Measurements from ENCODE around the gene RNF6. TPM values are rescaled to one million over a fixed set of nuclear protein-coding genes. Genes with fewer than 3 reads are reported as not detected.

RNF6 gene
- total and polyA plus RNA-seq, 5 donors from 2014 or later = 35.0 to 48.2 (median 44.6) TPM

DNA sequence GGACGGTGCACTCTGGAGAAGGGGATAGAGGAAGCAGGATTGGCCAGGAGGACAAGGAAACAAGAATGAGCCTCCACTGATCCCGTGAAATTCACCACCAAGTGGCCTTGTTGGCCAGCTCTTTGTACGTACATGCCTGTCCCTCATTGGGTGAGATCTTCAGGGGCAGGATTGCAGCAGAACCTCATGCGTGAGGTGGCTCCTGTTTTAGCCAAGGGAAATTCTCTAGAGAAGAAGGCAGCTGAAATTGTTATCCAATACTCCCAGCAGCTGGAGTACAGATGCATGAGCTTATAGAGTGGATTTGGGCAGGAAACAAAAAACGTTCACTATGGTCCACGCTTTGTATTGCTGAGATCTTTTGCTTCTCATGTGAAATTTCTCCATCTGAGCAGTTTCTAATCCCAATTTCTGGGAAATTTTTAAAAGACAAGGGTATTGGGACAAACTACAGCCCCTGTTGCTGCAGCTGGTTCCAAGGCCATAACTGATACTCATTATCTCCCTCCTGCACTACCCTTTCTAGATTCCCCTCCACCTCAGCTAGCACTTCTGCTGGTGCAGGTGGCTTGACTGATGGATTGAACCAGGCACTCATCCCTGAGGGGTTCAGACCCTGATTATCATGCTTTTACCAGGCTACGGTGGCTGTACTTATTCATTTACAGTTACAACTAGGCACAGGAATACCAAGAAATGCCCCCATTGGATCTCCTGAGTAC, 3.9 kb upstream of the RNF6 start:
- H3K27ac Mint-ChIP-seq = no peak overlapping the region

DNA sequence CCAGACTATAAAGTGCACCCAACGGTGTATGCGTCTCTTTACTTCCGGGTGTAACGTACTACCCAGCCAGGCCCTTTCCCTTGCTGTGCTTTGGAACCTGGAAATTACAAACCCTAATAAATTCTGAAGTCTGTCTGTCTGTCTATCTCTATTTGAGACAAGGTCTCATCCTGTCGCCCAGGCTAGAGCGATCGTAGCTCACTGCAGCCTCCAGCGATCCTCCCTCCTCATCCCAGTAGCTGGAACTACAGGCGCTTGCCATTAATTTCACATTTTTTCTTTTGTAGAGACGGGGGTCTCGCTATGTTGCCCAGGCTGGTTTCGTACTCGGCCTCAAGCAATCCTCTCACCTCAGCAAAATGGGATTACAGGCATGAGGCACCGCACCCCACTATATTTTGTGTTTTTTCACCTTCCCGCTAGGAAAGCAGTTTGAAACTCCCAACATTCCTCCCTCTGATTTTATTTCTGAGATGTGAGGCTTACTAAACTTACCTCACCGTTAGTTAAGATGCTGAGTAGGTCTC, 469 bp upstream of the RNF6 start:
- Histone ChIP-seq H3K4me1 (ENCODE audit: control insufficient read depth, insufficient read depth, low read length, poor library complexity, severe bottlenecking) (peaks cover 31% of the 10 kb centered on the region), H3K36me3 (ENCODE audit: control insufficient read depth, insufficient read depth, low read length) (peaks cover 21% of the 10 kb centered on the region), H3K9me3 (ENCODE audit: control insufficient read depth in 2 of 2, low read length in 2 of 2) (no peaks in the 10 kb centered on the region), H3K27me3 (ENCODE audit: control insufficient read depth, insufficient read depth, low read length) (peaks cover 1% of the 10 kb centered on the region), H3K27ac (ENCODE audit: insufficient read depth, low read length, poor library complexity, severe bottlenecking) (peak overlapping the region; percentile 95), H3K4me3 (ENCODE audit: low read depth, low read length) (peak overlapping the region; percentile 96)
- H3K27me3 Mint-ChIP-seq = peaks cover 12% of the 10 kb centered on the region
- peak overlapping the region; percentile 98 to 100 (median 99) for H3K4me3 Mint-ChIP-seq
- H3K9me3 Mint-ChIP-seq = peaks cover 0 to 6% (median 0%) of the 10 kb centered on the region in 7 donors
- peaks cover 13% of the 10 kb centered on the region for H3K36me3 Mint-ChIP-seq
- DNase-seq (no peak), ATAC-seq (ENCODE audit: low read depth in 2 of 2) (peak; percentile 41 to 46)
- H3K27ac Mint-ChIP-seq = peak overlapping the region; percentile 97 to 100 (median 100)
- H3K4me1 Mint-ChIP-seq = peaks cover 24 to 43% (median 34%) of the 10 kb centered on the region in 4 donors

More for the DNA sequence above, 3.9 kb upstream of the RNF6 start:
- Histone ChIP-seq H3K4me3 (ENCODE audit: low read depth, low read length) (no peak overlapping the region), H3K27ac (ENCODE audit: insufficient read depth, low read length, poor library complexity, severe bottlenecking) (no peak overlapping the region), H3K9me3 (ENCODE audit: control insufficient read depth in 2 of 2, low read length in 2 of 2) (no peaks in the 10 kb centered on the region), H3K36me3 (ENCODE audit: control insufficient read depth, insufficient read depth, low read length) (no peaks in the 10 kb centered on the region), H3K27me3 (ENCODE audit: control insufficient read depth, insufficient read depth, low read length) (peaks cover 4% of the 10 kb centered on the region), H3K4me1 (ENCODE audit: control insufficient read depth, insufficient read depth, low read length, poor library complexity, severe bottlenecking) (peaks cover 3% of the 10 kb centered on the region)
- Mint-ChIP-seq H3K4me3 (no peak overlapping the region), H3K36me3 (peaks cover 4% of the 10 kb centered on the region), H3K4me1 (peaks cover 8 to 19% (median 16%) of the 10 kb centered on the region in 4 donors), H3K9me3 (peaks cover 0 to 6% (median 0%) of the 10 kb centered on the region in 7 donors), H3K27me3 (peaks cover 12% of the 10 kb centered on the region)
- DNase-seq (no peak), ATAC-seq (ENCODE audit: low read depth in 2 of 2) (no peak)

DNA sequence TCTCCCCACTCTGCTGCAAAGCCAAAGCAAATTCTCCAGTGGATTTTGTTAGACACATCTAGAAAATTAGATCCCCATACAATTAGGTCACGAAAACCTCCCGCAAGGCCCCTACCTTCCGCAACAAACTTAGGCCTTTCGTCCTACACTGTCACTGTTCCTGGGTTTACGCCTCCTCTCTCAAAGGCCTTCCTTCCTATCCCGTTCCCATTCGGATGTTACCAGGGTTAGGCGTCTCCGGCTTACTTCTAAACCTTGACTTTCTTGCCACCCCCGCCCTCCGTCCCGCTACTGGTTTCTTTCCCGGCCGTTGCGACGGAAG, 754 bp downstream of the RNF6 start:
- peak overlapping the region; percentile 95 for H3K27ac ChIP-seq (ENCODE audit: insufficient read depth, low read length, poor library complexity, severe bottlenecking)
- Mint-ChIP-seq H3K9me3 (peaks cover 0 to 6% (median 0%) of the 10 kb centered on the region in 7 donors), H3K4me3 (peak overlapping the region; percentile 98 to 100 (median 99)), H3K27me3 (peaks cover 12% of the 10 kb centered on the region), H3K27ac (peak overlapping the region; percentile 97 to 100 (median 100)), H3K36me3 (peaks cover 20% of the 10 kb centered on the region), H3K4me1 (peaks cover 24 to 45% (median 38%) of the 10 kb centered on the region in 4 donors)
- ATAC-seq (ENCODE audit: low read depth in 2 of 2) = peak; percentile 1 to 6
- peak overlapping the region; percentile 96 for H3K4me3 ChIP-seq (ENCODE audit: low read depth, low read length)
- no peak for DNase-seq
- H3K36me3 ChIP-seq (ENCODE audit: control insufficient read depth, insufficient read depth, low read length) = peaks cover 29% of the 10 kb centered on the region
- no peaks in the 10 kb centered on the region for H3K27me3 ChIP-seq (ENCODE audit: control insufficient read depth, insufficient read depth, low read length)
- H3K9me3 ChIP-seq (ENCODE audit: control insufficient read depth in 2 of 2, low read length in 2 of 2) = no peaks in the 10 kb centered on the region
- peaks cover 31% of the 10 kb centered on the region for H3K4me1 ChIP-seq (ENCODE audit: control insufficient read depth, insufficient read depth, low read length, poor library complexity, severe bottlenecking)

DNA sequence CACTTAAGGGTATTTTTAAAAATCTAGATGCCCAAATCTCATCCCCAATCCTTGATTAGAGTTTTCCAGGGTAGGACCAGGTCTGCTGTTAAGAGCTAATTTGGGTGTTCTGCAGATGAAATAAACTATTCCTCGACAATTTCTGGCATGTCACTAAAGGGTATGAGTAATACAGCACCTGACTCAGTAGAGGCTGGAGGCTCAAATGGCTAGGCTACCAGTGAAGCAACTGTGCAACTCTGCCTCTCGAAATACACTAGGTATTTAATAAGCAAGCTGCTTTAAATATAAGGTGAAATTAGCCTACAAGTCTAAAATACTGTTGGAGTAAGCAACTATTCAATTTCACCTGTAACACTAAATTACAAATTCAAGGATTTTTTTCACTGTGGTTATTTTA, 1.5 kb downstream of the RNF6 start:
- H3K4me3 ChIP-seq (ENCODE audit: low read depth, low read length) = peak overlapping the region; percentile 96
- H3K36me3 ChIP-seq (ENCODE audit: control insufficient read depth, insufficient read depth, low read length) = peaks cover 37% of the 10 kb centered on the region
- peaks cover 0 to 6% (median 0%) of the 10 kb centered on the region in 7 donors for H3K9me3 Mint-ChIP-seq
- no peaks in the 10 kb centered on the region for H3K9me3 ChIP-seq (ENCODE audit: control insufficient read depth in 2 of 2, low read length in 2 of 2)
- peaks cover 31% of the 10 kb centered on the region for H3K4me1 ChIP-seq (ENCODE audit: control insufficient read depth, insufficient read depth, low read length, poor library complexity, severe bottlenecking)
- H3K27me3 Mint-ChIP-seq = peaks cover 6% of the 10 kb centered on the region
- H3K4me1 Mint-ChIP-seq = peaks cover 24 to 45% (median 38%) of the 10 kb centered on the region in 4 donors
- H3K27me3 ChIP-seq (ENCODE audit: control insufficient read depth, insufficient read depth, low read length) = no peaks in the 10 kb centered on the region
- H3K27ac ChIP-seq (ENCODE audit: insufficient read depth, low read length, poor library complexity, severe bottlenecking) = no peak overlapping the region
- peak overlapping the region; percentile 98 to 100 (median 99) for H3K4me3 Mint-ChIP-seq
- DNase-seq (no peak), ATAC-seq (ENCODE audit: low read depth in 2 of 2) (no peak)
- H3K36me3 Mint-ChIP-seq = peaks cover 20% of the 10 kb centered on the region
- H3K27ac Mint-ChIP-seq = no peak overlapping the region

DNA sequence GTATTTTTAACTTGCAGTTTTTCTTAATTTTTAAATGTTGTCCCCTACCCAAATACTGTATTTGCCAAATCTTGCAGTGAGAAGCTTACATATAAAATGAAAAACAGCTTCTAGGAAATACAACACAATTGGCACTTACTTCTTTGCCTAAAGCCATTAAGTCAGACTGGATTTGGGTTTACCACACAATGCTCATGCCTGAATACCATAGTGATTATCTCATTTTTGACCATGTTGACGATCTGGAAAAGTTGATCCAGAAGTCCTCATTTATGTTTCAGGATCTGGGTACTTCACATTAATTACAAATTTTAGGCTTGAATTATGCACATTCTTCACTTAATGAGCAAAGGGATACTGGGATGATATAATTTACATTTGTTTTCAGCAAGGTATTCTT, 2.4 kb downstream of the RNF6 start:
- no peak for DNase-seq
- Histone ChIP-seq H3K9me3 (ENCODE audit: control insufficient read depth in 2 of 2, low read length in 2 of 2) (no peaks in the 10 kb centered on the region), H3K36me3 (ENCODE audit: control insufficient read depth, insufficient read depth, low read length) (peaks cover 45% of the 10 kb centered on the region), H3K4me3 (ENCODE audit: low read depth, low read length) (peak overlapping the region; percentile 96), H3K4me1 (ENCODE audit: control insufficient read depth, insufficient read depth, low read length, poor library complexity, severe bottlenecking) (peaks cover 31% of the 10 kb centered on the region), H3K27me3 (ENCODE audit: control insufficient read depth, insufficient read depth, low read length) (no peaks in the 10 kb centered on the region), H3K27ac (ENCODE audit: insufficient read depth, low read length, poor library complexity, severe bottlenecking) (no peak overlapping the region)
- peaks cover 26 to 50% (median 44%) of the 10 kb centered on the region in 4 donors for H3K4me1 Mint-ChIP-seq
- H3K27me3 Mint-ChIP-seq = peaks cover 6% of the 10 kb centered on the region
- peaks cover 0 to 6% (median 0%) of the 10 kb centered on the region in 7 donors for H3K9me3 Mint-ChIP-seq
- peaks cover 27% of the 10 kb centered on the region for H3K36me3 Mint-ChIP-seq
- peak overlapping the region; percentile 98 to 100 (median 99) for H3K4me3 Mint-ChIP-seq
- no peak for ATAC-seq (ENCODE audit: low read depth in 2 of 2)
- peak overlapping the region in 1 of 3 donors; percentile 20 for H3K27ac Mint-ChIP-seq

DNA sequence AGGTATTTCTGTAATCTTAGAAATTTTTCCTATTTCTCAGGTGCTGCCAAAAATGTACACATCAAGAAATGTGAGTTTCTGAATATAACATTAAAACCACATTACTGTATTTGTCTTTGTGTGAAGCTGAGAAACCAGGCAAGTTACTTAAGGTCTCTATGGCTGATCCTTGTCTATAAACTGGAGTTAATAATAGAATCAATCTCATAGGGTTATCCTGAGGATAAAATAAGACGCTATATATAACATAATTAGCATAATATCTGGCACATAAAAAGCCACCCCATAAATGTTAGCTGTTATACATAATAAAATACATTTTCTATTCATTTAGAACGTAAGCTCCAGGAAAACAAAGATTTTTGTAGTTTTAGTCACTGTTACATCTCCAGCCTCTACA, 6.1 kb downstream of the RNF6 start:
- no peak overlapping the region for H3K4me3 ChIP-seq (ENCODE audit: low read depth, low read length)
- Mint-ChIP-seq H3K9me3 (no peaks in the 10 kb centered on the region), H3K27me3 (no peaks in the 10 kb centered on the region), H3K4me3 (no peak overlapping the region), H3K36me3 (peaks cover 41% of the 10 kb centered on the region), H3K27ac (no peak overlapping the region), H3K4me1 (peaks cover 31 to 42% (median 39%) of the 10 kb centered on the region in 4 donors)
- peaks cover 78% of the 10 kb centered on the region for H3K36me3 ChIP-seq (ENCODE audit: control insufficient read depth, insufficient read depth, low read length)
- no peaks in the 10 kb centered on the region for H3K27me3 ChIP-seq (ENCODE audit: control insufficient read depth, insufficient read depth, low read length)
- DNase-seq = no peak
- H3K4me1 ChIP-seq (ENCODE audit: control insufficient read depth, insufficient read depth, low read length, poor library complexity, severe bottlenecking) = peaks cover 28% of the 10 kb centered on the region
- H3K27ac ChIP-seq (ENCODE audit: insufficient read depth, low read length, poor library complexity, severe bottlenecking) = no peak overlapping the region
- no peak for ATAC-seq (ENCODE audit: low read depth in 2 of 2)
- H3K9me3 ChIP-seq (ENCODE audit: control insufficient read depth in 2 of 2, low read length in 2 of 2) = no peaks in the 10 kb centered on the region

DNA sequence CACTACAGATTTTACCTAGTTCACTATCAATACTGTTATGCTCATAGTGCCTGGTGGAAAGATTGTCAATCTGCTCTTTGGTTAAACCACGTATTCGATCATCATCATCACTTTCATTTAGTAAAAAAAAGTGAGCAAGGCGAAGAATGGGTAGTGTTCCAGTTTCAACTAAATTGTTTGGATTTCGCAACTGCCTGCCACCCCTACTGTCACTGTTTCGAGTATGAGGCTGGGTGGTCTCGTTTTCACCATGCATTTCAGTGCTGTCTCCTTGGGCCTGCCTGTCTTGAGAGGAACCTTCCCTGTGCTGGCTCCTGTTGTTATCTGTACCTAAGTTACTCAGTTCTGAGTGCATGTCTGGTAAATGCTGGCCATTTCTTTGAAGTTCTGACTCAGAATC, 8.1 kb downstream of the RNF6 start:
- Histone ChIP-seq H3K4me3 (ENCODE audit: low read depth, low read length) (no peak overlapping the region), H3K9me3 (ENCODE audit: control insufficient read depth in 2 of 2, low read length in 2 of 2) (no peaks in the 10 kb centered on the region), H3K36me3 (ENCODE audit: control insufficient read depth, insufficient read depth, low read length) (peaks cover 86% of the 10 kb centered on the region), H3K4me1 (ENCODE audit: control insufficient read depth, insufficient read depth, low read length, poor library complexity, severe bottlenecking) (peaks cover 8% of the 10 kb centered on the region), H3K27ac (ENCODE audit: insufficient read depth, low read length, poor library complexity, severe bottlenecking) (no peak overlapping the region), H3K27me3 (ENCODE audit: control insufficient read depth, insufficient read depth, low read length) (no peaks in the 10 kb centered on the region)
- Mint-ChIP-seq H3K27me3 (no peaks in the 10 kb centered on the region), H3K36me3 (peaks cover 42% of the 10 kb centered on the region), H3K27ac (peak overlapping the region in 1 of 3 donors; percentile 52), H3K4me3 (no peak overlapping the region), H3K9me3 (no peaks in the 10 kb centered on the region), H3K4me1 (peaks cover 27 to 34% (median 31%) of the 10 kb centered on the region in 4 donors)
- no peak for DNase-seq
- no peak for ATAC-seq (ENCODE audit: low read depth in 2 of 2)

Data from CD4-positive, CD25-positive, alpha-beta regulatory T cell (primary cell).